Measurements from ENCODE around the gene CHRM2. TPM values are rescaled to one million over a fixed set of nuclear protein-coding genes. Genes with fewer than 3 reads are reported as not detected.

Gene CHRM2
- polyA plus RNA-seq, 12 donors: 0.05 to 2.3 (median 0.37) TPM; not detected in 1

GRCh38 chr7:136891850-136892249 is 23.4 kb downstream of the CHRM2 start:
- DNase-seq: no peak

- DNase-seq: no peak
Observed at GRCh38 chr7:136894789-136895188, 26.3 kb downstream of the CHRM2 start.

- DNase-seq: no peak
Observed at GRCh38 chr7:136897676-136898075, 29.2 kb downstream of the CHRM2 start.

GRCh38 chr7:136900005-136900404 is 31.6 kb downstream of the CHRM2 start:
- no peak for DNase-seq

- DNase-seq: no peak
Observed at GRCh38 chr7:136910771-136911170, 42.3 kb downstream of the CHRM2 start.

- DNase-seq: no peak
Observed at GRCh38 chr7:136911344-136911743, 42.9 kb downstream of the CHRM2 start.

GRCh38 chr7:136912339-136912738 is 43.9 kb downstream of the CHRM2 start:
- DNase-seq: no peak

GRCh38 chr7:136914016-136914415 is 45.6 kb downstream of the CHRM2 start:
- DNase-seq: no peak

GRCh38 chr7:136919820-136920219 is 51.4 kb downstream of the CHRM2 start:
- no peak for DNase-seq

- no peak for DNase-seq
Observed at GRCh38 chr7:136923111-136923667, 54.7 kb downstream of the CHRM2 start.

- DNase-seq: no peak
Observed at GRCh38 chr7:136925044-136925443, 56.6 kb downstream of the CHRM2 start.

GRCh38 chr7:136925556-136925955 is 57.1 kb downstream of the CHRM2 start:
- no peak for DNase-seq

- DNase-seq: no peak
Observed at GRCh38 chr7:136931169-136931867, 62.9 kb downstream of the CHRM2 start.

- DNase-seq: no peak
Observed at GRCh38 chr7:136937436-136937835, 69.0 kb downstream of the CHRM2 start.

GRCh38 chr7:136938476-136938875 is 70.0 kb downstream of the CHRM2 start:
- no peak for DNase-seq

GRCh38 chr7:136940122-136940521 is 71.7 kb downstream of the CHRM2 start:
- no peak for DNase-seq

- DNase-seq: no peak
Observed at GRCh38 chr7:136940917-136941316, 72.5 kb downstream of the CHRM2 start.

GRCh38 chr7:136941816-136942215 is 73.4 kb downstream of the CHRM2 start:
- no peak for DNase-seq

GRCh38 chr7:136942401-136942800 is 73.9 kb downstream of the CHRM2 start:
- no peak for DNase-seq

GRCh38 chr7:136942994-136943393 is 74.5 kb downstream of the CHRM2 start:
- DNase-seq: no peak

GRCh38 chr7:136947347-136947746 is 78.9 kb downstream of the CHRM2 start:
- no peak for DNase-seq

- DNase-seq: no peak
Observed at GRCh38 chr7:136950331-136950730, 81.9 kb downstream of the CHRM2 start.

- no peak for DNase-seq
Observed at GRCh38 chr7:136953386-136953785, 84.9 kb downstream of the CHRM2 start.

GRCh38 chr7:136956232-136956631 is 87.8 kb downstream of the CHRM2 start:
- no peak for DNase-seq

Measured in muscle of arm (tissue), 12 donors.